Renal pelvis (tissue), 3 donors: ENCODE results near the gene ZKSCAN3. TPM values are rescaled to one million over a fixed set of nuclear protein-coding genes. Genes with fewer than 3 reads are reported as not detected.

Experiments
- polyA plus RNA-seq, 3 donors: library from polyadenylated mRNA; unstranded; fragments of 120-200 nt; gene quantifications; one replicate each; pipeline ENCODE4 v1.2.1, GENCODE V29; 2013; ENCODE audit not compliant: insufficient read length in 3 of 3

Gene ZKSCAN3
- polyA plus RNA-seq, 3 donors = 10.0 to 14.8 (median 10.7) TPM

Other genes with a start within 250 kb of the ZKSCAN3 start
- gene ZSCAN16, start 225.3 kb upstream of the ZKSCAN3 start, polyA plus RNA-seq = 10 to 100 TPM; 11.1 to 12.0 (median 11.3) TPM
- gene ZKSCAN8, start 208.1 kb upstream of the ZKSCAN3 start, polyA plus RNA-seq = 10 to 100 TPM; 37.6 to 48.3 (median 48.2) TPM
- gene ZSCAN9, start 124.7 kb upstream of the ZKSCAN3 start, polyA plus RNA-seq = 10 to 100 TPM; 24.2 to 39.2 (median 35.6) TPM
- gene ZKSCAN4, start 97.7 kb upstream of the ZKSCAN3 start, polyA plus RNA-seq = 10 to 100 TPM; 10.7 to 13.2 (median 11.2) TPM
- gene NKAPL, start 90.7 kb upstream of the ZKSCAN3 start, polyA plus RNA-seq = 1 to 10 TPM; 2.3 to 2.8 (median 2.6) TPM
- gene ZSCAN26, start 82.8 kb upstream of the ZKSCAN3 start, polyA plus RNA-seq = 10 to 100 TPM; 34.1 to 40.9 (median 35.2) TPM
- 10 to 100 TPM; 10.0 to 12.7 (median 12.4) TPM for gene PGBD1, start 68.4 kb upstream of the ZKSCAN3 start, polyA plus RNA-seq
- 10 to 100 TPM; 10.4 to 11.6 (median 11.4) TPM for gene ZSCAN31, start 13.8 kb upstream of the ZKSCAN3 start, polyA plus RNA-seq
- 10 to 100 TPM; 12.1 to 15.7 (median 15.2) TPM for gene ZSCAN12, start 49.8 kb downstream of the ZKSCAN3 start, polyA plus RNA-seq
- gene ZSCAN23, start 93.5 kb downstream of the ZKSCAN3 start, polyA plus RNA-seq = 10 to 100 TPM; 12.3 to 20.5 (median 16.6) TPM
- gene GPX6, start 165.8 kb downstream of the ZKSCAN3 start, polyA plus RNA-seq = not detected
- gene GPX5, start 175.9 kb downstream of the ZKSCAN3 start, polyA plus RNA-seq = not detected